HepG2 (cell line): ENCODE measurements around the gene ZFP69B.

Experiments used
- CAMTA2 ChIP-seq: sonication (generic); formaldehyde crosslinking; IDR thresholded peaks from 2 replicates; pipeline ENCODE4 v1.4.0; 2020; ENCODE audit warnings: mild to moderate bottlenecking, missing genetic modification reagents, borderline replicate concordance
- ELF1 ChIP-seq: sonication (generic); formaldehyde crosslinking; IDR thresholded peaks from 2 replicates; pipeline ENCODE4 v1.4.0; 2020; ENCODE audit warnings: missing genetic modification reagents
- JUND ChIP-seq: sonication (generic); formaldehyde crosslinking; IDR thresholded peaks from 2 replicates; pipeline ENCODE4 v1.8.0; 2022; ENCODE audit warnings: mild to moderate bottlenecking, missing genetic modification reagents
- SMC3 ChIP-seq: IDR thresholded peaks from 2 replicates; pipeline ENCODE4 v1.6.1; 2011; ENCODE audit warnings: low read length, improper control_type of control experiment
- SP4 ChIP-seq: sonication (generic); formaldehyde crosslinking; IDR thresholded peaks from 2 replicates; pipeline ENCODE4 v1.8.1; 2023; ENCODE audit warnings: mild to moderate bottlenecking, missing genetic modification reagents
- YY1 ChIP-seq: IDR thresholded peaks from 2 replicates; pipeline ENCODE4 v1.6.1; 2011; ENCODE audit warnings: low read length, low read depth, moderate library complexity, mild to moderate bottlenecking; ENCODE audit not compliant: insufficient read depth, insufficient replicate concordance
- ZFAT ChIP-seq: sonication (generic); formaldehyde crosslinking; conservative IDR thresholded peaks from 2 replicates; pipeline ENCODE4 v1.8.1; 2023; ENCODE audit warnings: missing genetic modification reagents, inconsistent platforms
- ZNF841 ChIP-seq: sonication (generic); formaldehyde crosslinking; IDR thresholded peaks from 2 replicates; pipeline ENCODE4 v1.8.1; 2023; ENCODE audit warnings: missing genetic modification reagents, borderline replicate concordance
- TF ChIP-seq, protein P1 (sequence below): IDR thresholded peaks from 2 replicates; pipeline ENCODE4 v1.6.1; 2016; ENCODE audit warnings: low read depth, missing genetic modification reagents, missing compliant biosample characterization
- TF ChIP-seq, protein P2 (sequence below): sonication (generic); formaldehyde crosslinking; IDR thresholded peaks from 2 replicates; pipeline ENCODE4 v1.5.1; 2020; ENCODE audit warnings: mild to moderate bottlenecking, missing genetic modification reagents, borderline replicate concordance
- TF ChIP-seq, protein P3 (sequence below): sonication (generic); formaldehyde crosslinking; IDR thresholded peaks from 2 replicates; pipeline ENCODE4 v1.5.0; 2020; ENCODE audit warnings: mild to moderate bottlenecking, missing genetic modification reagents, moderate library complexity
- TF ChIP-seq, protein P4 (sequence below): sonication (generic); formaldehyde crosslinking; IDR thresholded peaks from 2 replicates; pipeline ENCODE4 v1.5.0; 2020; ENCODE audit warnings: missing genetic modification reagents
- TF ChIP-seq, protein P5 (sequence below): IDR thresholded peaks from 2 replicates; pipeline ENCODE4 v1.6.1; 2018; ENCODE audit warnings: missing genetic modification reagents, mild to moderate bottlenecking, missing compliant biosample characterization

DNA sequence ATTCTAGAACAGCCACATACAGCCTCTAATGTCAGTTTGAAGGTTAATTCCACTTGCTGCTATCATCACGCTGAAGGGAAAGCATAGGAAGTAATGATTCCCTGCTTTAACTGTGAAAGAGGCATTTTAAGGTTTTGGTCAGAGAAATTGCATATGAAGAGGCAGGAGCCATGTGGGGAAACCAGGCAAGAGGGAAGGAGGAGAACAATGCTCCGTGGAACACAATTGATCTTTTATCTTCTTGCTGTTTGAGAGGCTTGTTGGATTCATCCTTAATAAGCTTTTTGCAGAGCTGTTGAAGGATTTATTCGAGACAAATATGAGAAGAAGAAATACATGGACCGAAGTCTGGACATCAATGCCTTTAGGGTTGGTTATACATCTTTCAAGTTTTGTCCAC lies 40.8 kb upstream of the ZFP69B start:
- no peak for TF ChIP-seq CAMTA2
- TF ChIP-seq, protein P1, sequence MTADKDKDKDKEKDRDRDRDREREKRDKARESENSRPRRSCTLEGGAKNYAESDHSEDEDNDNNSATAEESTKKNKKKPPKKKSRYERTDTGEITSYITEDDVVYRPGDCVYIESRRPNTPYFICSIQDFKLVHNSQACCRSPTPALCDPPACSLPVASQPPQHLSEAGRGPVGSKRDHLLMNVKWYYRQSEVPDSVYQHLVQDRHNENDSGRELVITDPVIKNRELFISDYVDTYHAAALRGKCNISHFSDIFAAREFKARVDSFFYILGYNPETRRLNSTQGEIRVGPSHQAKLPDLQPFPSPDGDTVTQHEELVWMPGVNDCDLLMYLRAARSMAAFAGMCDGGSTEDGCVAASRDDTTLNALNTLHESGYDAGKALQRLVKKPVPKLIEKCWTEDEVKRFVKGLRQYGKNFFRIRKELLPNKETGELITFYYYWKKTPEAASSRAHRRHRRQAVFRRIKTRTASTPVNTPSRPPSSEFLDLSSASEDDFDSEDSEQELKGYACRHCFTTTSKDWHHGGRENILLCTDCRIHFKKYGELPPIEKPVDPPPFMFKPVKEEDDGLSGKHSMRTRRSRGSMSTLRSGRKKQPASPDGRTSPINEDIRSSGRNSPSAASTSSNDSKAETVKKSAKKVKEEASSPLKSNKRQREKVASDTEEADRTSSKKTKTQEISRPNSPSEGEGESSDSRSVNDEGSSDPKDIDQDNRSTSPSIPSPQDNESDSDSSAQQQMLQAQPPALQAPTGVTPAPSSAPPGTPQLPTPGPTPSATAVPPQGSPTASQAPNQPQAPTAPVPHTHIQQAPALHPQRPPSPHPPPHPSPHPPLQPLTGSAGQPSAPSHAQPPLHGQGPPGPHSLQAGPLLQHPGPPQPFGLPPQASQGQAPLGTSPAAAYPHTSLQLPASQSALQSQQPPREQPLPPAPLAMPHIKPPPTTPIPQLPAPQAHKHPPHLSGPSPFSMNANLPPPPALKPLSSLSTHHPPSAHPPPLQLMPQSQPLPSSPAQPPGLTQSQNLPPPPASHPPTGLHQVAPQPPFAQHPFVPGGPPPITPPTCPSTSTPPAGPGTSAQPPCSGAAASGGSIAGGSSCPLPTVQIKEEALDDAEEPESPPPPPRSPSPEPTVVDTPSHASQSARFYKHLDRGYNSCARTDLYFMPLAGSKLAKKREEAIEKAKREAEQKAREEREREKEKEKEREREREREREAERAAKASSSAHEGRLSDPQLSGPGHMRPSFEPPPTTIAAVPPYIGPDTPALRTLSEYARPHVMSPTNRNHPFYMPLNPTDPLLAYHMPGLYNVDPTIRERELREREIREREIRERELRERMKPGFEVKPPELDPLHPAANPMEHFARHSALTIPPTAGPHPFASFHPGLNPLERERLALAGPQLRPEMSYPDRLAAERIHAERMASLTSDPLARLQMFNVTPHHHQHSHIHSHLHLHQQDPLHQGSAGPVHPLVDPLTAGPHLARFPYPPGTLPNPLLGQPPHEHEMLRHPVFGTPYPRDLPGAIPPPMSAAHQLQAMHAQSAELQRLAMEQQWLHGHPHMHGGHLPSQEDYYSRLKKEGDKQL (CRISPR knock-in tag): no peak
- no peak for TF ChIP-seq ZFAT (CRISPR knock-in tag)
- TF ChIP-seq ELF1 (CRISPR knock-in tag): no peak
- TF ChIP-seq, protein P2, sequence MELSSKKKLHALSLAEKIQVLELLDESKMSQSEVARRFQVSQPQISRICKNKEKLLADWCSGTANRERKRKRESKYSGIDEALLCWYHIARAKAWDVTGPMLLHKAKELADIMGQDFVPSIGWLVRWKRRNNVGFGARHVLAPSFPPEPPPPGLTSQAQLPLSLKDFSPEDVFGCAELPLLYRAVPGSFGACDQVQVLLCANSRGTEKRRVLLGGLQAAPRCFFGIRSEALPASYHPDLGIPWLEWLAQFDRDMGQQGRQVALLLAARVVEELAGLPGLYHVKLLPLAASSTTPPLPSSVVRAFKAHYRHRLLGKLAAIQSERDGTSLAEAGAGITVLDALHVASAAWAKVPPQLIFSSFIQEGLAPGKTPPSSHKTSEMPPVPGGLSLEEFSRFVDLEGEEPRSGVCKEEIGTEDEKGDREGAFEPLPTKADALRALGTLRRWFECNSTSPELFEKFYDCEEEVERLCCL (CRISPR knock-in tag): no peak
- TF ChIP-seq SP4 (CRISPR knock-in tag): no peak
- no peak for TF ChIP-seq JUND (CRISPR knock-in tag)
- no peak for TF ChIP-seq YY1
- TF ChIP-seq, protein P3, sequence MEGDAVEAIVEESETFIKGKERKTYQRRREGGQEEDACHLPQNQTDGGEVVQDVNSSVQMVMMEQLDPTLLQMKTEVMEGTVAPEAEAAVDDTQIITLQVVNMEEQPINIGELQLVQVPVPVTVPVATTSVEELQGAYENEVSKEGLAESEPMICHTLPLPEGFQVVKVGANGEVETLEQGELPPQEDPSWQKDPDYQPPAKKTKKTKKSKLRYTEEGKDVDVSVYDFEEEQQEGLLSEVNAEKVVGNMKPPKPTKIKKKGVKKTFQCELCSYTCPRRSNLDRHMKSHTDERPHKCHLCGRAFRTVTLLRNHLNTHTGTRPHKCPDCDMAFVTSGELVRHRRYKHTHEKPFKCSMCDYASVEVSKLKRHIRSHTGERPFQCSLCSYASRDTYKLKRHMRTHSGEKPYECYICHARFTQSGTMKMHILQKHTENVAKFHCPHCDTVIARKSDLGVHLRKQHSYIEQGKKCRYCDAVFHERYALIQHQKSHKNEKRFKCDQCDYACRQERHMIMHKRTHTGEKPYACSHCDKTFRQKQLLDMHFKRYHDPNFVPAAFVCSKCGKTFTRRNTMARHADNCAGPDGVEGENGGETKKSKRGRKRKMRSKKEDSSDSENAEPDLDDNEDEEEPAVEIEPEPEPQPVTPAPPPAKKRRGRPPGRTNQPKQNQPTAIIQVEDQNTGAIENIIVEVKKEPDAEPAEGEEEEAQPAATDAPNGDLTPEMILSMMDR (CRISPR knock-in tag): no peak
- no peak for TF ChIP-seq SMC3
- TF ChIP-seq, protein P4, sequence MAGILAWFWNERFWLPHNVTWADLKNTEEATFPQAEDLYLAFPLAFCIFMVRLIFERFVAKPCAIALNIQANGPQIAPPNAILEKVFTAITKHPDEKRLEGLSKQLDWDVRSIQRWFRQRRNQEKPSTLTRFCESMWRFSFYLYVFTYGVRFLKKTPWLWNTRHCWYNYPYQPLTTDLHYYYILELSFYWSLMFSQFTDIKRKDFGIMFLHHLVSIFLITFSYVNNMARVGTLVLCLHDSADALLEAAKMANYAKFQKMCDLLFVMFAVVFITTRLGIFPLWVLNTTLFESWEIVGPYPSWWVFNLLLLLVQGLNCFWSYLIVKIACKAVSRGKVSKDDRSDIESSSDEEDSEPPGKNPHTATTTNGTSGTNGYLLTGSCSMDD (CRISPR knock-in tag): no peak
- TF ChIP-seq, protein P5, sequence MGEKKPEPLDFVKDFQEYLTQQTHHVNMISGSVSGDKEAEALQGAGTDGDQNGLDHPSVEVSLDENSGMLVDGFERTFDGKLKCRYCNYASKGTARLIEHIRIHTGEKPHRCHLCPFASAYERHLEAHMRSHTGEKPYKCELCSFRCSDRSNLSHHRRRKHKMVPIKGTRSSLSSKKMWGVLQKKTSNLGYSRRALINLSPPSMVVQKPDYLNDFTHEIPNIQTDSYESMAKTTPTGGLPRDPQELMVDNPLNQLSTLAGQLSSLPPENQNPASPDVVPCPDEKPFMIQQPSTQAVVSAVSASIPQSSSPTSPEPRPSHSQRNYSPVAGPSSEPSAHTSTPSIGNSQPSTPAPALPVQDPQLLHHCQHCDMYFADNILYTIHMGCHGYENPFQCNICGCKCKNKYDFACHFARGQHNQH (CRISPR knock-in tag): no peak
- no peak for TF ChIP-seq ZNF841 (CRISPR knock-in tag)
